NCI-H460 (cell line): ENCODE data around the gene ZNF175. TPM values are rescaled to one million over a fixed set of nuclear protein-coding genes. Genes with fewer than 3 reads are reported as not detected.
A peak's percentile ranks its signal among the peaks of the same experiment; 100 is the strongest.

ENCODE experiments used
- DNase-seq: peaks from one replicate; pipeline ENCODE4 v3.0.0-alpha.2; 2016; ENCODE audit warnings: low read depth; ENCODE audit errors: extremely low read depth
- polyA plus RNA-seq: library from polyadenylated mRNA; depleted of rRNA; stranded (reverse); fragments of >200 nt; gene quantifications from 2 replicates; pipeline ENCODE4 v1.2.3, GENCODE V29; 2014; cell fraction: nucleus; rRNA removed
- total RNA-seq: library from RNA; depleted of rRNA; stranded (reverse); fragments of >200 nt; shearing (Covaris generic); gene quantifications from 2 replicates; pipeline ENCODE4 v1.2.3, GENCODE V29; 2014; rRNA removed

ZNF175 gene
- total RNA-seq = 2.9 and 3.4 TPM in 2 replicates
- polyA plus RNA-seq = 2.5 TPM in 2 replicates

DNA sequence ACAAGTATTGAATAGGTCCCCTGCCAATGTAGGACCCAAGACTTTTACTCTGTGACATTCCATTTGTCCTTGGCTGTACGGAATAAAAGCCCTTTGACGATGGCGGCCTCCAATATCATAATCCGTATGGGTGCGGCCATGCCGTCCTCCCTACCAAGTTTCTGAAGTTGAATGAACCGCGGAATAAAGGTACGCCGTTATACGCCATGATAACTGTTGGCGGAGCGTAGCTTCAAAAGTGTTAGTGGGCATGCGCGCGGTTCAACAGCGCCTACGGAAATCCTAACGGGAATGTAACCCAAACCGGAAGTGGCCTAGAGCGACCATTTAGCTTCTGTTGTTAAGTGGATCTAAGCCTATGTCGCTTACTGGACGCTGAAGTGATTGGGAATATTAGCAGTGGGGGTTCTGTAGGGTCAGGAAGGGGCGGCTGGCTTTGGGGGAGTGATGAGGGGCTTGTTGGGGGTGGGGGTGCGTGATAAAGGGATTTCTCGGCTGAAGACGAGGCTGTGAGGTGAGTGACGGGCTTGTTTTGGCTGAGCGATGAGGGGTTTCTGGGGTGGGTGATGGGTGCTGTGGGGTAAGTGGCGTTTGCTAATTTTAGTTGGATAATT is at the start of gene ZNF175:
Gene ZNF175 (plus strand): TSS at position 322 of the 614 bp plus-strand sequence. CDS start 2,047 bp downstream, outside the sequence.
- peak; percentile 93 for DNase-seq

DNA sequence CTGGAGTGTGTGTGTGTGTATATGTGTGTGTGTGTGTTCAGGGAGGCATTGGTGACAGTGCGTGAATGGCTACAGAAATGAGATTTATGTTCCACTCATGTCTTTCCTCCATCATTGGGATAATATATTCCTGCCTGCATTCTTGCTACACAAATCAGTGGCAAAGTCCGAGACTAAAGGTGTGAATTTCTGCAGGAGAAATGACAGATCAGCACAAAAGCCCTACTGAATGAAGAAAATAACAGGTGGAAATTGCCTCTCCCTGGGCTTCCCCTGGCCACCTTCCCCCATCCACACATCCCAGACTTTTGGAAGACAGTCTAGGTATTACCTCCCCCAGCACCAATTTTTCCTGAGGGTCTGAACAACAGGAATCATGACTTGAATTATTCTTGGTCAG is 49.7 kb upstream of the ZNF175 start:
- no peak for DNase-seq

DNA sequence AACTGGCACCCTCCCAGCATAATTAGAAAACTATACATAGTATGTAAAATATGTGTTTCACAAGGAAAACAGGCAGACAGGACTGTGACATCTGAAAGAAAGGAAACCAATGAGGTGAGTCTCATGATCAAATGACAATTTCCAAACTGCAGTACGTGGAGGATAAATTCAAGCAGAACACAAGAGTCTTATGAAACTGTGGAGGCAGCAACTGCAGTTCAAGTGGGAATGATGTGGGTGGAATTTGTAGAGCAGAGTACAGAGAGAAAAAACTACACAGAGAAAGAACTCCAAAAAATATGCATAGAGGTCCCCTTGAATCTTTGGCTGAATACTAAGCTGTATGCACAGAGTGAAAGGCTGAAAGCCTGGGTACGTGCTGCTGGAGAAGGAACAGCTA is 49.3 kb upstream of the ZNF175 start:
- DNase-seq = no peak

DNA sequence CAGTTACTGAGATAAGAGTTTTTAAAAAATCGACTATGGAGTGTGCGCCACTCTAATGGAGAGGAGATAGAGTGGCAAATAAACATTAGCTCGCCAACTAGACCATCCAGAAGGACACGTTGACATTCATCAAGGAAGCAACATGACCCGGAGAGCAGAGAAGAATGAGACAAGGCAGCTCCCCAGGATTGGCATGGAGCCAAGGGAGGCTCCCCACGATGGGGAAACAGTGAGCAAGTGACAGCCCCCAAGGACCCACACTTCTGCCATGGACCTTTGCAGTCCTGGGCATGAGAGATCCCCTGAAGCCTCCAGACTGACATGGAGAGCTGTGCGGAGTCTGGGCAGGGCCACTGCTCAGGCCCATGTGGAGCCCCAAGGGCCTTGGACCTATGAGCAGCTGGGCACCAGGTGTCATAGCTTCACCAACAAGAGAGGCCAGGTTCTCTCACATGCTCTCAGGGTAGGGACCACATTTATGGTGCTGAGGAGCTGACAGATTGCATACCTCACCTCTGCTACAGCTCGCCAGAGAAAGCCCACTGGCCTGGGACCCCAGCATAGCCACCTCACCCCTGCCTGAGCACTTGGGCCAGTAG is 46.3 kb upstream of the ZNF175 start:
- DNase-seq = no peak

DNA sequence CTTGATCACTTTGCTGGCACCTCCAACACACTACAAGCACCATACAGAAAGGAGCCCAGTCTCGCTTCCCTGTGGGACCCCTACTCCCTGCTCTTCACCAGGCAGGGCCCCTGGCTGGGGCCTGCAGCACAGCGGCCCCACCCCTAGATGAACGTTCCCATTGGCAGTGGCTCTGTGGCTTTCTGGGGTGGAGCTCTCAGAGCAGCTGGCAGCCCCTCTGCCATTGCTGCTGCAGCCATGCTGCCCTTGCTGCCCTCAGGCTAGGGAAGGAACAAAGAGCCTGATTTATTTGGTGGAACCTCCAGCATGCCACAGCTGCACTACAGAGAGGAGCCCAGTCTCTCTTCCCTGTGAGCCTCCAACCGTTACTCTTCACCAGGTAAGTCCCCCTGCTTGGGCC is 45.4 kb upstream of the ZNF175 start:
- no peak for DNase-seq

DNA sequence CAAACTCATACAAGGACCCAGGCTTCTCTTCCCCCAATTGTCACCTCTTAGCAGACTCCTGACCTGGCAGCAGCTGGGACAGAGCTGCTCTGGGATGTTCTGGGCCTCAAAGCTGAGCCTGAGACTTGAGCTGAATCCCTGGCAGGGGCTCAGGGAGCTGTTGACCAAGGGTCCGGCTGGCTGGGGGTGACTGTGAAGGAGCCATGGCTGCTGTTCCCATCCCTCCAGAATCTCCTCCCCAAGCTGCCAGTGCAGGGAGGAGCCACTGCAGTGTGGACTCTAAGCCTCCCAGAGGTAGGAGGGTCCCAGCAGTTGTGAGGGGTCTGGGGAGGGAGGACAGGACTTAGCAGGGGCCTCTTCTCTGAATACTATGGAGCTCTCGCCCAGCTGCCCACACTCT is 41.8 kb upstream of the ZNF175 start:
- no peak for DNase-seq

DNA sequence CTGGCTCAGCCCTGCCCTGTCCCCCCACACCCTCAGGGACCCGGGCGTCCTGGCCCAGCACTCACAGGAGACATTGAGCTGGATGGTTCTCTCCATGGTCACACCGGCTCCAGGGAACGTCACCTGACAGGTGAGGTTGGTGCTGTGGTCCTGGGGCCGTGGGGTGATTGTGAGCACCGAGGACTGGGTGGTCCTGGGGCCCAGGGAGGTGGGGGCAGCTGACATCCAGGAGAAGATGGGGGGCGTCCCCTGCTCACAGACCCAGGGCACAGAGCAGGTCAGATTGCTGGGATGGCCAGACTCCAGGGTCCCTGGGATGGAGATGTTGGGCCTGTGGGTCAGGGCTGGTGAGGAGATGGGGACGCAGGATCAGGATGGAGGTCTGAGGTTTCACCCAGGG is 40.5 kb upstream of the ZNF175 start:
- DNase-seq = no peak

DNA sequence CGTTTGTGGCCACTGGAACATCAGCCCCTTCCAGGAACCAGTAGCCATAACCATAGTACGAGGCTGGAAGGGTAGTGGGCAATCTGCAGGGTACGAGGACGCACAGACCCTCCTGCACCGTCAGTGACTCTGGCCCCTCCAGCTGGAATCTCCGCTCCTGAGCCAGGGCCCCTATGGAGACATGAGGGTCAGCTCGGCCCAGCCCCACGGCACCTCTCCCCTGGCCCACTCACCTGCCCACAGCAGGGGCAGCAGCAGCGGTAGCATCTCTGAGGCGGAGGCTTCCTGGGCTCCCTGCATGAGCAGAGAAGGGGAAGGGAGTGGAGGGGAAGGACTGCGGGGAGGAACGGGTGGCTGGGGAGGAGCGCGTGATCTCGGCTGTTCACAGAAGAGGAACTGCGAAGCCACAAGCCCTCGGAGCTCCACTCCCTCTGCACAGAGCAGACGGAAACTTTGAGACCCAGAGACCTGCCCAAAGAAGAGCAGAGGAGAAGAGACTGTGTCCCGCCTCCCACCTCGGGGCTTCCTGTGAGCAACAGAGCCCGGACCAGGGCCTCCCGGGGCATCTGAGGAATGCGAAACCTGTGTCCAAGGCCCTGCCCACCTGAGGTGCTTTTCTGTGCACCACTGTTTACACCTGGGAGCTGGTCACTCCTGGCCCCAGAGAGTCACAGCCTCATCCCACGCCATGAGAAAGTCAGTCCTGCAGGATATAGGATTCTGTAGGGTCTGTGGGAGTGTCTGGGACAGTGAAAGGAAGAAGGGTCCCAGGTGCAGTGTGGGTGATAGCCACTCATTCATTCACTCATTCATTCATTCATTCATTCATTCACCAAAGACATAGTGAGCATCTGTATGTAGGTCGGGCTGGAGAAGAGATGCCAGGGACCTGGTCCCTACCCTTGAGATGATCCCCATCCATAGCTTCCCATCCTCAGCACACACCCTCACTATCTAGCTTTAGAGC is 39.5 kb upstream of the ZNF175 start, which contains the start of gene SIGLEC6:
Gene SIGLEC6 (minus strand): TSS at position 322 of the 967 bp plus-strand sequence. CDS start 22 bp downstream, at position 300.
- no peak for DNase-seq

DNA sequence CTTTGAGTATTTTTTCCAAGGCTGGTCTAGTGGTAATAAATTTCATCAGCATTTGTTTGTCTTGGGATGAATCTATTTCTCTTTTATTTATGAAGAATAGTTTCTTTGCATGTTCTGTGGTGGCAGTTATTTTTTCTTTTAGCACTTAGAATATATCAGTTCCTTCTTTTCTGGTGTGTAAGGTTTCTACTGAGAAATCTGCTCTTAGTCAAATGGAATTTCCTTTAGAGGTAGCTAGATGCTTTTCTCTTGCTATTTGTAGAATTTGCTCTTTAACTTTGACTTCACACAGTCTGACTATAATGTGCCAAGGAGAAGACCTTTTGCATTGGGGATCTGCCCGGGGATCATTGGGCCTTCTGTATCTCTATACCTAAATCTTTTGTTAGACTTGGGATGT is 35.5 kb upstream of the ZNF175 start:
- DNase-seq = no peak

DNA sequence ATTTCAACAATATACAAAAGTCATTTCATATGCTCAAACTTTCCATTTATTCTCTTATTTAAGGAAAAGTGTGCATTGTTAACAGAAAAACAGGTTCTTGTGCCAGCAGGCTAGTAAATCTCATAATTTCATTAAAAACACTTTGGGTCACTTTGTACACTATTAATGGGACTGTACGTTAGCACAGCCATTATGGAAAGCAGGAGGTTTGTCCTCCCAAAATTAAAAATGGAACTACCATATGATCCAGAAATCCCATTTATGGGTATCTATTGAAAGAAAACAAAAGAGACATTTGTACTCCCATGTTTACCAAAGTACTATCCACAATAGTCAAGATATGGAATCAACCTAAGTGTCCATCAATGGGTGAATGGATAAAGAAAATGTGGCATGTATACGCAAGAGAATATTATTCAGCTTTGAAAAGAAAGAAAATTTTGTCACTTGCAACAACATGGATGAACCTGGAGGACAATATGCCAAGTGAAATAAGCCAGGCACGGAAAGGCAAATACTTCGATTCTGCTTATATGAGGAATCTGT is 31.2 kb upstream of the ZNF175 start:
- no peak for DNase-seq

DNA sequence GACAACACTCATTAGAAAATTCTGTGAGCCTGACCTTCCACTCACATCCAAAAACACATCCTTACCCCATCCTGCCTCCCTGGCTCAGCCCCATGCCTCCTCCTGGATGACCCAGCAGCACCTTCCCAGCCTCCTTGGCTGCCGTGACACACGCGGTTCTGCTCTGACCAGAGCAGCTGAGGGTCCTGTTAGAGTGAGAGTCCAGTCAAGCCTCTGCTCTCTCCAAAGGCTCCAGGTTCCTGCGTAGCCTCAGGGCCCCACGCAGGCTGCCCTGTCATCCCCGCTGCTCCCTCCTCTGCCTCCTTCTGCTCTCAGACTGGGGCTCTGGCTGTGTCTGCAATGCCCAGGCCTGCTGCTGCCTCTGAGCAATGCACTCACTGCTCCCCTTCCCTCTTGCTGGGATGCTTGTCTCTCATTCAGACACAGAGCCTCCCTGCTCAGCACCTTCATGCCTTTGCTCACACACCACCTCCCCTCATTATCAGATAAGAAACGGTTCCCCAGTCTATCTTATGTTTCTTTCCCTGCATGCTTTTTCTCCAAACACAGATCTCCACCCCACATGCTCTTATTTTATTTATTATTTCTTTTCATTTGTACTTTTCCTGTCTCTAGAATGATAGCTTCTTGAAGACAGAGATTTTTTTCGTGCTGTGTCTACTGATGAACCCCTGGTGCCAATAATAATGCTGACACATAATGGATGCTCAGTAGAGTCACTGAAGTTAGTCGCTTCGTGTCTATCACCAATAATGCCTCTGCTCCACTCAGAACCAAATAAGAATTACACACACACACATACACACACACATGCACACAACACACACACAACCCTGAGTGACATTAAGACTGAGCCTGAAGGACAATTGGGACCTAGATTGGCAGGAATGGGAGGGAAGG is 29.4 kb upstream of the ZNF175 start:
- DNase-seq = no peak

DNA sequence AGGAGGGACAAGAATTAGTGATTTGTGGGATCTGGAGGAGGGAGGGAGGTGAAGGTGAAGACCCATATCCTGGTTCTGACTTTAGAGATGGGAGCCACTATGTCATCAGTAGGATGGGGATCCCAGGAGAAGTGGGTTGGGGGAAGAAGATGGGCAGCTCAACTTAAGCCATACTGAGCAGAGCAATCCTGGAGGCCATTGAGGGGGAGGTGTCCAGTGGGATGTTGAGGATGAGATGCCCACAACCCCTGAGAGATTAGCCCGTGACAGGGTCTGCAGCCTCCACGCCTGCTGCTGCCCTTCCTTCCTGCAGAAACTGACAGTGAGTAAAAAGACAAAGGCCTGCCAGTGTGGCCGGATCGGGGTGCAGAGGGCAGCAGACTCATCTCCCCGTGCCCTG is 28.4 kb upstream of the ZNF175 start:
- no peak for DNase-seq

DNA sequence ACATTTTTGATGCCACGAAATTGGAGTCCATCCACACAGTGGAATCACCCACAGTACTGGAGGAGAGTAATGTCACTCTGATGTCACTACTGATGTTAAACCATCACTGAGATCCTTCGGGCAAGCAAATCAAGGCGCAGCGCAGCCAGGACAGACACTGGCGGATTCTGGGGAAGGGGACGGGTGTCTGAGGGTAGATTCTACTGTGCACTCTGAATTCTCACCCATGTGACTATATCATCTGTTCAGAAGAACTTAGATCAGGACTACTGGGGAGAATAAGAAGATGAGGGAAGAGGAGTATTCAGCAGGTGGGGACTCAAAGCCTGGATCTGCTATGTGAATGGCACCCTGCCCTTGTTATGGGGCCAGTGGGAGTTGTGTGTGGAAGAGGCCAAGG is 27.0 kb upstream of the ZNF175 start:
- DNase-seq = no peak

DNA sequence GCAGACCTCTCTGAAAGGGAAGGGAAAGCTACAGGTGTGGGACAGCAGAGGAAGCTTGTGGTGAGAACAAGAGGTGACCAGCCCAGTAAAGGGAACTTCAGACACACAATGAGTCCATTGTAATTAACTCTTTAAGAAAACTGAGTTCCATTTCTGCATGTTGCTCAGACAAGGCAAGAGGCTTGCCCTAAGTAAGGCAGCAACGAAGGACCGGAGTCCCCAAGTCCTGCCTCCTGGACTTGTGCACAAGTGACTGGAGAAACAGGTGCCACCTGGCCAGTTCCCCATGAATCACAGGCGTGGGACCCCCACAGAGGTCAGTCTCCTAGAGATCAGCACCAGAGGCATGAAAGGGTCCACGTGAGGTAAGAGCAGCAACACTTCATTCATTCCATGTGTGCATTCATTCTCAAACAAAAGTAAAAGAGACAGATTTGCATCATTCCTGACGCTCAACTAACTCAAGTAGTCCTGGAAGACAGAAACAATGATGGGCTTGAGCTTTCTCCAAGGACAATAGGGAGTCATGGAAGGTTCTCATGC is 24.9 kb upstream of the ZNF175 start:
- no peak for DNase-seq

DNA sequence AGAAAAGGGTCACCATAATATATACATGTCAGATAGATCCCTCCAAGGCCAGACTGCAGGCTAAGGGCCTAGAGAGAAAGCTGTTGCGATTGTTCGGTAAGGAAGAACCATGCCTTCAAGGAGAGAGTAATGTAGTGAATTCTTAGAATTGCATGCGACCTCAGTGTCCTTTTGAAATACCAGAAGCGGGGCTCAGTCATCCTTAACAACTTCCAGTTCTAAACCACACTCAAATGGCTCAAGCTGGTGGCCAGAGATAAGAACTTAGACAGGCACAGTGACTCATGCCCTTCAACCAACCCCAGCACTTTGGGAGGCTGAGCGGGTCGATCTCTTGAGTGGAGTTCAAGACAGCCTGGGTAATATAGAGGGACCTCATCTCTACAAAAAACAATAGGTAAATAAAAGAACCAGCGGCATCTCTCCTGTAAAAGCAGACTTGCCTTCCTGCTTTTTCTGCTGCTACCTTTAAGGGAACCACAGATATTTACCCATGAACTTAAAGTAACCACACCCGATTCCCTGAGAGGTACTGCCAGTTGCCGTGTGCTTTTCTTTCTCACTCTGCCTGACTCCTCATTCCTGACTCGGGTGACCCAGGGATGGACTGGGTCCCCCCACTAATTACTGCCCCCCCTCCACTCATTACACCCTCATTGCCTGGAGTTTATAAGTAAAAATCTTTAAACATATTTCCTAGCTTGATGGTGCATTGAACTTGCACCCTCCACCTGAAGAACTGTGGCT is 24.3 kb upstream of the ZNF175 start:
- no peak for DNase-seq

DNA sequence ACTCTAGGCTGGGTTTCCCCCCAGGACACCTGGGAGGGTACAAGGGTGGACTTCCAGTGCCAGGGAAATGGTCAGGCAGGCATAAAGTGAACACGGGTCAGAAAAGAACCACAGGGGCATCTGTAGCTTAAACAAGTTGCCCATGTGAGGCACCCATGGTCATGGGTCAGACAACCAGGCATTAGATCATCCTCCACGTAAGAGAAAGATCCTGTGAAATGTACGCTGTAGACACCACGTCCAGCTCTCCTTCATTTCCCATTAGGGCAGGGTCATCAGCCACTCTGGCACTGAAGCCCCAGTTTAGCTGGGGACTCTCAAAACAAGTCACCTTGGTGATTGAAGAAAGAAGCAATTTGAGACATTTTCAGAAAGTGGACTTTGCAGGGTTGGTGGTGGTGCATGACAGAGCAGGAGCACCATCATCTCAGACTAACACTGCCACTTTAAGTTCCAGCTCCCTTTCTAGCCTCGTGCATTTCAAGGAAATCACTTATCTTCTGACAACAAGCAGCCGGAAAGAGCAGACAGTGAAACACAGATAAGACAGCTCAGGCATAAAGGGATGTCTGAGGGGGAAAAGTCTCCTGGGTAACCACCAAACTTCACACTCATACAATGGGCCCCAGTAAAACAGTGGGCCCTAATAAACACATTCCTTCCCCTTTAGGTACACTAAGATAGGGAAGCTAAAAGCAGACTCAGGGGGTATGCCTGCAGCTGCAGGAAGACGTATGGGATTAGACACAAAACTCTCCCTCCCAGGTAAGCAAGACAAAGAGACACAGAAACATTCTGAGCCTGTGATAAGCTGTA is 23.5 kb upstream of the ZNF175 start:
- no peak for DNase-seq

DNA sequence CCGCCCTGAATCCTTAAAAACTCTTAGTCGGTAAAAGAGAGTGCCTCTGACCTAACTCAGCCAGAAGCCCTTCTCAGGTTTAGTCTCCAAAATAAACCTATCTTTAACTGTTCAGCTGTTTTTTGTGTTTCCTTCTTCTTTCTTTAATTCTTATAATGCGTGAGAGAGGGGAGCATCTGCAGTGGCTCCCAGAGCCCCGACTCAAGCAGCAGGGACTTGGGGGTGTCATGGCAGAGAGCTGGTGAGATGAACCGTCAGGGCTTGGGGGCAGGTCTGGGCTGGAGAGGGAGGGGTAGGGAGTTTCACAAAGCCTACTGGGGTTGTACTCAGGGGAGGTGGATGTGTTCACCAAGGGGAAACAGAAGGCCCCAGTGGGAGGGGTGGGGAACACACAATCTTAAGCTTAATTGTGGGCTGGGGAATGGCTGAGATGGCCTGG is 22.9 kb upstream of the ZNF175 start:
- DNase-seq = no peak

DNA sequence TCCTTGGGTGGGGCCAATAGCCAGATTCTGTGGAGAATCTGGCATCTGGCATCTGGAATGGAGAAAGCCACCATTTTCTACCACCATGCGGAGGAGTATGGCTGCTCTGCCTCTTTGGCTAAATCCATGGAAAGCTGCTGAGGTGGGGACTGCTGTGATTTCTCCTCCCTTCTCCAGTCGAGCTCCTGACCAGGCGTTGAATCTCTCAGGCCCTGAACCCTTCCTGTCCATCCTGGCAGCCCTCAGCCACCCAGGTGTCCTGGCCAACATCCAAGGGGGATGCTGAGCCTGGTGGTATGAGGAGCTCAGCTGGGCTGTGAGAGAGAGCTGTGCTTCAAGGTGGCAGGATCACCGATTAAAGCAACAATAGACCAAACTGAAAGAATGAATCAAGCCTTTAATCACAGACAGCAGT is 22.2 kb upstream of the ZNF175 start:
- no peak for DNase-seq
